GM12878 (cell line): ENCODE results near the gene MAP3K4.

ENCODE experiments used
- BCL11A ChIP-seq: IDR thresholded peaks from 2 replicates; pipeline ENCODE4 v1.6.1; 2011; ENCODE audit warnings: low read depth, low read length
- CBFB ChIP-seq: IDR thresholded peaks from 2 replicates; pipeline ENCODE4 v1.6.1; 2016; ENCODE audit warnings: antibody characterized with exemption, low read depth
- CEBPB ChIP-seq, 2 experiments: fragments of 150-350 bp in 1 of 2; IDR thresholded peaks; 2 replicates each; pipeline ENCODE4 v1.6.1; 2012 to 2014; ENCODE audit warnings: low read depth in 2 of 2, low read length in 2 of 2, borderline replicate concordance in 1 of 2, inconsistent platforms in 1 of 2
- ESRRA ChIP-seq: IDR thresholded peaks from 2 replicates; pipeline ENCODE4 v1.6.1; 2012; ENCODE audit warnings: mild to moderate bottlenecking, low read length, improper control_type of control experiment
- EZH2 ChIP-seq: IDR thresholded peaks from 2 replicates; pipeline ENCODE4 v1.6.1; 2012; ENCODE audit warnings: low read depth, mild to moderate bottlenecking, control low read depth, inconsistent platforms, low read length, borderline replicate concordance; ENCODE audit not compliant: control insufficient read depth
- FOS ChIP-seq: IDR thresholded peaks from 3 replicates; pipeline ENCODE4 v1.6.1; 2011; ENCODE audit warnings: borderline replicate concordance; ENCODE audit not compliant: insufficient read length; ENCODE audit errors: extremely low read depth
- GABPA ChIP-seq: IDR thresholded peaks from 2 replicates; pipeline ENCODE4 v1.6.1; 2014; ENCODE audit warnings: antibody characterized with exemption, low read depth, mild to moderate bottlenecking, inconsistent platforms
- KDM1A ChIP-seq: fragments of 200-600 bp; sonication (generic); IDR thresholded peaks from 2 replicates; pipeline ENCODE4 v1.6.1; 2016; ENCODE audit warnings: borderline replicate concordance
- NR2F1 ChIP-seq: fragments of 450-650 bp; conservative IDR thresholded peaks from 2 replicates; pipeline ENCODE4 v1.6.1; 2017; ENCODE audit warnings: mild to moderate bottlenecking
- TCF7 ChIP-seq: IDR thresholded peaks from 2 replicates; pipeline ENCODE4 v1.6.1; 2014; ENCODE audit warnings: antibody characterized with exemption, borderline replicate concordance
- TF ChIP-seq, protein P1 (sequence below), 3 experiments: IDR thresholded peaks in 2 of 3; conservative IDR thresholded peaks in 1 of 3; 2 replicates each; pipeline ENCODE4 v1.5.1; 2011; ENCODE audit warnings: low read depth in 3 of 3, low read length in 3 of 3, mild to moderate bottlenecking in 3 of 3, control low read depth in 2 of 3, moderate library complexity in 2 of 3, inconsistent platforms in 1 of 3, mixed read lengths in 1 of 3; ENCODE audit not compliant: control insufficient read depth in 2 of 3, insufficient read depth in 1 of 3; ENCODE audit errors: extremely low read depth in 1 of 3
- TF ChIP-seq, protein P2 (sequence below): IDR thresholded peaks from 2 replicates; pipeline ENCODE4 v1.6.1; 2012; ENCODE audit warnings: mild to moderate bottlenecking, low read depth, low read length

- TF ChIP-seq CBFB (no peak), EZH2 (no peak), CEBPB (IDR thresholded peaks at IDR 0.05; ENCODE audit: borderline replicate concordance in 1 of 2, low read depth in 2 of 2, low read length in 2 of 2) (no peak), FOS (no peak), KDM1A (no peak), ESRRA (no peak), TCF7 (no peak), BCL11A (no peak), NR2F1 (no peak), GABPA (no peak)
- TF ChIP-seq, protein P1, sequence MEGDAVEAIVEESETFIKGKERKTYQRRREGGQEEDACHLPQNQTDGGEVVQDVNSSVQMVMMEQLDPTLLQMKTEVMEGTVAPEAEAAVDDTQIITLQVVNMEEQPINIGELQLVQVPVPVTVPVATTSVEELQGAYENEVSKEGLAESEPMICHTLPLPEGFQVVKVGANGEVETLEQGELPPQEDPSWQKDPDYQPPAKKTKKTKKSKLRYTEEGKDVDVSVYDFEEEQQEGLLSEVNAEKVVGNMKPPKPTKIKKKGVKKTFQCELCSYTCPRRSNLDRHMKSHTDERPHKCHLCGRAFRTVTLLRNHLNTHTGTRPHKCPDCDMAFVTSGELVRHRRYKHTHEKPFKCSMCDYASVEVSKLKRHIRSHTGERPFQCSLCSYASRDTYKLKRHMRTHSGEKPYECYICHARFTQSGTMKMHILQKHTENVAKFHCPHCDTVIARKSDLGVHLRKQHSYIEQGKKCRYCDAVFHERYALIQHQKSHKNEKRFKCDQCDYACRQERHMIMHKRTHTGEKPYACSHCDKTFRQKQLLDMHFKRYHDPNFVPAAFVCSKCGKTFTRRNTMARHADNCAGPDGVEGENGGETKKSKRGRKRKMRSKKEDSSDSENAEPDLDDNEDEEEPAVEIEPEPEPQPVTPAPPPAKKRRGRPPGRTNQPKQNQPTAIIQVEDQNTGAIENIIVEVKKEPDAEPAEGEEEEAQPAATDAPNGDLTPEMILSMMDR (IDR thresholded peaks at IDR 0.05 in 2 of 3, conservative IDR thresholded peaks at IDR 0.05 in 1 of 3; ENCODE audit: control insufficient read depth in 2 of 3, extremely low read depth in 1 of 3, insufficient read depth in 1 of 3, low read depth in 3 of 3, low read length in 3 of 3) = no peak
- TF ChIP-seq, protein P2, sequence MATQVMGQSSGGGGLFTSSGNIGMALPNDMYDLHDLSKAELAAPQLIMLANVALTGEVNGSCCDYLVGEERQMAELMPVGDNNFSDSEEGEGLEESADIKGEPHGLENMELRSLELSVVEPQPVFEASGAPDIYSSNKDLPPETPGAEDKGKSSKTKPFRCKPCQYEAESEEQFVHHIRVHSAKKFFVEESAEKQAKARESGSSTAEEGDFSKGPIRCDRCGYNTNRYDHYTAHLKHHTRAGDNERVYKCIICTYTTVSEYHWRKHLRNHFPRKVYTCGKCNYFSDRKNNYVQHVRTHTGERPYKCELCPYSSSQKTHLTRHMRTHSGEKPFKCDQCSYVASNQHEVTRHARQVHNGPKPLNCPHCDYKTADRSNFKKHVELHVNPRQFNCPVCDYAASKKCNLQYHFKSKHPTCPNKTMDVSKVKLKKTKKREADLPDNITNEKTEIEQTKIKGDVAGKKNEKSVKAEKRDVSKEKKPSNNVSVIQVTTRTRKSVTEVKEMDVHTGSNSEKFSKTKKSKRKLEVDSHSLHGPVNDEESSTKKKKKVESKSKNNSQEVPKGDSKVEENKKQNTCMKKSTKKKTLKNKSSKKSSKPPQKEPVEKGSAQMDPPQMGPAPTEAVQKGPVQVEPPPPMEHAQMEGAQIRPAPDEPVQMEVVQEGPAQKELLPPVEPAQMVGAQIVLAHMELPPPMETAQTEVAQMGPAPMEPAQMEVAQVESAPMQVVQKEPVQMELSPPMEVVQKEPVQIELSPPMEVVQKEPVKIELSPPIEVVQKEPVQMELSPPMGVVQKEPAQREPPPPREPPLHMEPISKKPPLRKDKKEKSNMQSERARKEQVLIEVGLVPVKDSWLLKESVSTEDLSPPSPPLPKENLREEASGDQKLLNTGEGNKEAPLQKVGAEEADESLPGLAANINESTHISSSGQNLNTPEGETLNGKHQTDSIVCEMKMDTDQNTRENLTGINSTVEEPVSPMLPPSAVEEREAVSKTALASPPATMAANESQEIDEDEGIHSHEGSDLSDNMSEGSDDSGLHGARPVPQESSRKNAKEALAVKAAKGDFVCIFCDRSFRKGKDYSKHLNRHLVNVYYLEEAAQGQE = no peak
Observed at GRCh38 chr6:161019324-161019839, 27.8 kb downstream of the MAP3K4 start.
